Measurements from ENCODE around the gene CYP4A11.
"Not testable (repeated sequence)": the region's sequence is repeated elsewhere in the genome, so short reads cannot be mapped to it uniquely, and the experiment has no call there.

The CYP4A11 gene

DNA sequence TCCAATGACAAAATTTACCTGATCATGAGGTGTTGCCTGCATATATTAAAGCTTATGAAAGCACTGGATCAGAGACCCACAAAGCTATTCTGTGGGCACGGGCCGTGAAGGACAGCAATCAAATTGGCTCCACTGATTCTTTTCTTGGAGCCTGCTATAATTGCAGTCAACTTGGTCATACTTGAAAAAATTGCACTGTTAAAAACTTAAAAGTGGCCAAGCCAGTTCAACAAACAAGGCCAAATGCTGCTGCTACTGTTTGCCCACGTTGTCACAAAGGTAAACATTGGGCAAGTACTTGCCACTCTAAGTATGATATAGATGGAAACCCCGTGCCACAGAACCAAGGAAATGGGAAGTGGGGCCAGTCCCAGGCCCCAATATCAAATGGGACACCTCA lies 37.8 kb downstream of the CYP4A11 start:
- no peak for DNase-seq

DNA sequence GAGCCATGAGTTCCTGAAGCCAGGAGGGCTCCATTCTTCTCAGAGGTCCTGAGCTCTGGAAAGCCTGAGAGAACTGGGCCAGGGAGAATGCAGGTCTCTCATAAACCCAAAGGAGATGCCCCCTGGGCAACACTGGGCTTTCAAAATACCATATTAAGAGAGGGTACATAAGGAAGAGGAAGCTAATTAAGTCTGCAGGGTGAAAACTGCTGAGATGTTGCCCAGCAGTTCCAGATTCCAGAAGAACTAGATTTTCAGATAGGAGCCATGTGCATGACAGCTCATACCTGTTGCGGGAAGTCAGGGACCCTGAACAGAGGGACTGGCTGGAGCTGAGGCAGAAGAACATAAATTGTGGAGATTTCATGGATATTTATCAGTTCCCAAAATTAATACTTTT lies 40.9 kb downstream of the CYP4A11 start:
- DNase-seq: no peak

DNA sequence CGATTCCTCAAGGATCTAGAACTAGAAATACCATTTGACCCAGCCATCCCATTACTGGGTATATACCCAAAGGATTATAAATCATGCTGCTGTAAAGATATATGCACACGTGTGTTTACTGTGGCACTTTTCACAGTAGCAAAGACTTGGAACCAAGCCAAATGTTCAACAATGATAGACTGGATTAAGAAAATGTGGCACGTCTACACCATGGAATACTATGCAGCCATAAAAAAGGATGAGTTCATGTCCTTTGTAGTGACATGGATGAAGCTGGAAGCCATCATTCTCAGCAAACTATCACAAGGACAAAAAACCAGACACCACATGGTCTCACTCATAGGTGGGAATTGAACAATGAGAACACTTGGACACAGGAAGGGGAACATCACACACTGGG lies 59.6 kb downstream of the CYP4A11 start:
- DNase-seq: not testable (repeated sequence)

Measured in T-helper 2 cell (primary cell).